Right atrium auricular region (tissue), 2 donors: ENCODE results near the gene C2orf49. TPM values are rescaled to one million over a fixed set of nuclear protein-coding genes. Genes with fewer than 3 reads are reported as not detected.

Experiments
- DNase-seq: peaks from one replicate; pipeline ENCODE4 v3.0.0-alpha.2; 2019; ENCODE audit warnings: low spot score
- H3K27ac ChIP-seq, 2 donors: fragments of 200-600 bp; sonication (generic); 1 replicate in 1 of 2; 2 replicates in 1 of 2; pipeline ENCODE4 v1.5.1; 2016 to 2019
- H3K27me3 ChIP-seq, 2 donors: fragments of 200-600 bp; sonication (generic); one replicate each; pipeline versions ENCODE4 v1.5.1 to v1.6.0; 2017 to 2019
- H3K36me3 ChIP-seq: fragments of 200-600 bp; sonication (generic); one replicate; pipeline ENCODE4 v1.5.1; 2016
- H3K4me1 ChIP-seq, 2 donors: fragments of 200-600 bp; sonication (generic); one replicate each; pipeline versions ENCODE4 v1.5.1 to v1.6.0; 2017 to 2019
- H3K4me3 ChIP-seq, 2 donors: fragments of 200-600 bp; sonication (generic); 1 replicate in 1 of 2; 2 replicates in 1 of 2; pipeline ENCODE4 v1.5.1; 2017 to 2019; ENCODE audit warnings: mild to moderate bottlenecking in 1 of 2, moderate library complexity in 1 of 2
- H3K9me3 ChIP-seq, 2 donors: fragments of 200-600 bp; sonication (generic); one replicate each; pipeline ENCODE4 v1.5.1; 2019
- CTCF ChIP-seq, 2 donors: fragments of 200-600 bp; sonication (generic); IDR thresholded peaks; one replicate each; pipeline ENCODE4 v1.5.1; 2019; ENCODE audit warnings: antibody characterized with exemption in 2 of 2
- total RNA-seq, 2 donors: library from RNA; depleted of rRNA; stranded (reverse); fragments of >200 nt; gene quantifications; one replicate each; pipeline ENCODE4 v1.1.0, GENCODE V29; 2016

Gene C2orf49
- total RNA-seq, 2 donors from 2014 or later = 15.5 to 18.0 TPM

GRCh38 chr2:105335469-105335868, 1.9 kb upstream of the C2orf49 start:
- no peak overlapping the region for H3K4me3 ChIP-seq
- no peak for TF ChIP-seq CTCF (IDR thresholded peaks at IDR 0.05)
- H3K4me1 ChIP-seq = peaks cover 0 to 23% of the 10 kb centered on the region in 2 donors
- DNase-seq = no peak
- H3K36me3 ChIP-seq = peaks cover 6% of the 10 kb centered on the region
- no peaks in the 10 kb centered on the region for H3K9me3 ChIP-seq
- H3K27ac ChIP-seq = no peak overlapping the region
- no peaks in the 10 kb centered on the region for H3K27me3 ChIP-seq

GRCh38 chr2:105336786-105337121, 586 bp upstream of the C2orf49 start:
- Histone ChIP-seq H3K27me3 (no peaks in the 10 kb centered on the region), H3K27ac (peak overlapping the region; percentile 92 to 98)
- TF ChIP-seq CTCF (IDR thresholded peaks at IDR 0.05) = no peak

GRCh38 chr2:105338020-105338385, 663 bp downstream of the C2orf49 start:
- Histone ChIP-seq H3K27ac (peak overlapping the region; percentile 92 to 98), H3K27me3 (no peaks in the 10 kb centered on the region), H3K4me1 (peaks cover 0 to 23% of the 10 kb centered on the region in 2 donors), H3K4me3 (peak overlapping the region; percentile 74 to 92), H3K9me3 (no peaks in the 10 kb centered on the region), H3K36me3 (peaks cover 31% of the 10 kb centered on the region)
- TF ChIP-seq CTCF (IDR thresholded peaks at IDR 0.05) = no peak
- no peak for DNase-seq

More at GRCh38 chr2:105336786-105337121, 586 bp upstream of the C2orf49 start:
- Histone ChIP-seq H3K36me3 (peaks cover 18% of the 10 kb centered on the region), H3K4me1 (peaks cover 0 to 23% of the 10 kb centered on the region in 2 donors), H3K9me3 (no peaks in the 10 kb centered on the region), H3K4me3 (peak overlapping the region; percentile 74 to 92)
- no peak for DNase-seq

DNA sequence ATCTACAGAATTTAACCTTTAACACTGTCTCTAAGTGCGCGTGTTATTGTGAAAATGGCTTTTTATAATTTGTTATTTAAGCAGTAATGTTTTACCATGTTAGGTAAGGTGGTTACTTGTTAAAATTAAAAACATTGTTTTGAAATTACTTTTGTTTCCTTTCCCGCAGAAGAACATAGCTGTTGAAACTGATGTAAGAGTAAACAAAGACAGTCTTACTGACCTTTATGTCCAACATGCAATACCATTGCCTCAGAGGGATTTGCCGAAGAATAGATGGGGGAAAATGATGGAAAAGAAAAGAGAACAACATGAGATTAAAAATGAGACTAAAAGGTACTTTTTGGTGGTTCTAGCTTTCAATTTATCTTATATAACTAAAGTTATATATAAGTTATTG, 2.1 kb downstream of the C2orf49 start:
- no peaks in the 10 kb centered on the region for H3K9me3 ChIP-seq
- no peak overlapping the region for H3K27ac ChIP-seq
- H3K36me3 ChIP-seq = peaks cover 37% of the 10 kb centered on the region

DNA sequence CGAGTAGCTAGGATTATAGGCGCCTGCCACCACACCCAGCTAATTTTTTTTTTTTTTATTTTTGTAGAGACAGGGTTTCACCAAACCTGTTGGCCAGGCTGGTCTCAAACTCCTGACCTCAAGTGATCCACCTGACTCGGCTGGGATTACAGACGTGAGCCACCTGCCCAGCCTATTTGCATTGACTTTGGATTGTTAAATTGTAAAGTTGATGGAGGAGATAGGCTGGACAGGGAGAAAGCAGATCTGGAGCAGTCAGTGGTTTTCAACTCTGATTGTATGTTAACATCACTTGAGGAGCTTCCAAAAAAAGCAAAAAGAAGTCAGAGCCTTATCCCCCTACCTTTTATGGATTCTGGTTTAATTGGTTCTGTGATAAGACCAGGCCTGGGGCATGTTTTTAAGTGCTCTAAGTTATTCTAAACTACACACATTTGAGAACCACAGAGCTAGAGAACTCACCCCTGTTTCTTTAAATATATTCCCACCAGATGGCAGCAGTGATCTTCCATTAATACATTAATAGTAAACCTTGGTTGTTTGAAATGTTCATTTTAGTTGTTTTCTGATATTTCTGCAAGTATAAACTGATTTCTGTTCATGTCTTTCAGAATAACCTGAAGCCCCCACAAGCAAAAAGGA, 7.5 kb downstream of the C2orf49 start:
- no peaks in the 10 kb centered on the region for H3K4me1 ChIP-seq
- H3K27ac ChIP-seq = no peak overlapping the region
- peaks cover 68% of the 10 kb centered on the region for H3K36me3 ChIP-seq
- DNase-seq = no peak
- H3K27me3 ChIP-seq = no peaks in the 10 kb centered on the region
- no peaks in the 10 kb centered on the region for H3K9me3 ChIP-seq
- H3K4me3 ChIP-seq = no peak overlapping the region
- TF ChIP-seq CTCF (IDR thresholded peaks at IDR 0.05) = peak in 1 of 2 donors; percentile 57

More for the DNA sequence above, 2.1 kb downstream of the C2orf49 start:
- H3K27me3 ChIP-seq = no peaks in the 10 kb centered on the region
- no peak overlapping the region for H3K4me3 ChIP-seq
- H3K4me1 ChIP-seq = peaks cover 0 to 23% of the 10 kb centered on the region in 2 donors
- DNase-seq = no peak
- TF ChIP-seq CTCF (IDR thresholded peaks at IDR 0.05) = no peak

DNA sequence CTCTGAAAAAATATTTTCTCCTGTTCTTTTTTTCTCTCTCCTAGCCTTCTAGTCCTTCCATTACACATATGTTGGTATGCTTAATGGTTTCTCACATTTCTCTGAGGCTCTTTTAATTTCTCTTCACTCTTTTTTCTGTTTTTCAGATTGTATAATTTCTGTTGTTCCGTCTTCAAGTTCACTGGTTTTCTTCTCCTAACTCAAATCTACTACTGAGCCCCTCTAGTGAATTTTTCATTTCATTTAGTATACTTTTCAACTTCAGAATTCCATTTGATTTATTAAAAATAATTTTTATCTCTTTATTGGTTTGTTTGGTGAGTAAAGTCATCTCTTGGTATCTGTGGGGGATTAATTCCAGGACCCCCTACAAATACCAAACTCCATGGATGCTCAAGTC, 19.8 kb downstream of the C2orf49 start:
- Histone ChIP-seq H3K27me3 (no peaks in the 10 kb centered on the region), H3K4me3 (no peak overlapping the region), H3K4me1 (no peaks in the 10 kb centered on the region), H3K36me3 (peaks cover 55% of the 10 kb centered on the region), H3K9me3 (peaks cover 5 to 20% of the 10 kb centered on the region in 2 donors), H3K27ac (no peak overlapping the region)
- DNase-seq = no peak
- no peak for TF ChIP-seq CTCF (IDR thresholded peaks at IDR 0.05)
